PC-3 (cell line): Measurements from ENCODE around the gene BARHL2. TPM values are rescaled to one million over a fixed set of nuclear protein-coding genes. Genes with fewer than 3 reads are reported as not detected.

Experiments used
- ATAC-seq: fragments of 200-7000 bp; cut with Tn5 transposase; 2 replicates; pipeline ENCODE4 v1.9.1; 2020; ENCODE audit warnings: mild to moderate bottlenecking, moderate library complexity
- BruUV-seq: library from RNA; stranded (reverse); fragments of 400-500 nt; replicated peaks from 2 replicates; lab custom pipeline; 2021; lab: Mats Ljungman, UMichigan
- CTCF ChIA-PET: fragments of 300-600 bp; sonication (Branson Sonifier 250); formaldehyde crosslinking; loops from one replicate; lab custom pipeline; 2022; ENCODE audit warnings: antibody characterized with exemption; lab: Charles Lee
- POLR2A ChIA-PET: fragments of 300-600 bp; sonication (Branson Sonifier 250); formaldehyde crosslinking; loops from one replicate; lab custom pipeline; 2022; ENCODE audit warnings: antibody characterized with exemption; ENCODE audit not compliant: unreplicated experiment; lab: Charles Lee
- DNase-seq: peaks from one replicate; pipeline ENCODE4 v3.0.0-alpha.2; 2015
- H2AFZ ChIP-seq: fragments of 300-600 bp; sonication (generic); 2 replicates; pipeline ENCODE4 v1.6.0; 2016; ENCODE audit warnings: antibody characterized with exemption, low read length
- H3F3A ChIP-seq: fragments of 300-600 bp; sonication (generic); one replicate; pipeline ENCODE4 v1.6.0; 2017; ENCODE audit warnings: antibody characterized with exemption, low read length, control low read depth, mild to moderate bottlenecking; ENCODE audit not compliant: unreplicated experiment
- H3K27ac ChIP-seq: fragments of 300-600 bp; sonication (generic); 2 replicates; pipeline ENCODE4 v1.5.1; 2016; ENCODE audit warnings: mild to moderate bottlenecking, low read length
- H3K27me3 ChIP-seq: fragments of 300-600 bp; sonication (generic); 2 replicates; pipeline ENCODE4 v1.6.1; 2016; ENCODE audit warnings: low read length, mixed read lengths
- H3K36me3 ChIP-seq: fragments of 300-600 bp; sonication (generic); 2 replicates; pipeline ENCODE4 v1.6.1; 2016; ENCODE audit warnings: low read depth, mixed run types, low read length, mixed read lengths
- H3K4me1 ChIP-seq: fragments of 300-600 bp; sonication (generic); 2 replicates; pipeline ENCODE4 v1.5.1; 2016; ENCODE audit warnings: low read length; ENCODE audit not compliant: insufficient read depth
- H3K4me2 ChIP-seq: fragments of 300-600 bp; sonication (generic); 2 replicates; pipeline ENCODE4 v1.6.0; 2016; ENCODE audit warnings: low read length
- H3K4me3 ChIP-seq: fragments of 300-600 bp; sonication (generic); 2 replicates; pipeline ENCODE4 v1.5.1; 2016; ENCODE audit warnings: mild to moderate bottlenecking, low read length, mixed read lengths
- H3K79me2 ChIP-seq: fragments of 300-600 bp; sonication (generic); 2 replicates; pipeline ENCODE4 v1.6.1; 2017; ENCODE audit warnings: low read length, mixed read lengths
- H3K9ac ChIP-seq: fragments of 300-600 bp; sonication (generic); 2 replicates; pipeline ENCODE4 v1.6.0; 2016; ENCODE audit warnings: mild to moderate bottlenecking, low read length
- H3K9me2 ChIP-seq: fragments of 300-600 bp; sonication (generic); replicated peaks from 2 replicates; pipeline ENCODE4 v1.6.1; 2016; ENCODE audit warnings: mixed run types, low read length, mixed read lengths
- H3K9me3 ChIP-seq: fragments of 300-600 bp; sonication (generic); 2 replicates; pipeline ENCODE4 v1.6.1; 2016; ENCODE audit warnings: low read length, mixed read lengths
- H4K20me1 ChIP-seq: fragments of 300-600 bp; sonication (generic); 2 replicates; pipeline ENCODE4 v1.6.1; 2016; ENCODE audit warnings: low read length, mixed read lengths
- CTCF ChIP-seq: fragments of 300-600 bp; sonication (generic); conservative IDR thresholded peaks from 2 replicates; pipeline ENCODE4 v1.5.1; 2017; ENCODE audit warnings: antibody characterized with exemption, low read depth, mild to moderate bottlenecking, low read length
- EZH2 ChIP-seq: fragments of 300-600 bp; sonication (generic); IDR thresholded peaks from one replicate; pipeline ENCODE4 v1.6.1; 2017; ENCODE audit warnings: antibody characterized with exemption, mild to moderate bottlenecking, low read length; ENCODE audit not compliant: unreplicated experiment
- EZH2phosphoT487 ChIP-seq: fragments of 300-600 bp; sonication (generic); IDR thresholded peaks from 2 replicates; pipeline ENCODE4 v1.6.1; 2018; ENCODE audit warnings: mild to moderate bottlenecking, antibody characterized with exemption, low read length, borderline replicate concordance
- intact Hi-C: fragments of 100-400 bp; cut with micrococcal nuclease; formaldehyde crosslinking; loops from 2 replicates; pipeline ENCODE4 v1.9.0; 2023
- total RNA-seq: library from RNA; depleted of rRNA; stranded (reverse); fragments of >200 nt; gene quantifications from 2 replicates; pipeline ENCODE4 v1.2.3, GENCODE V29; 2014

The BARHL2 gene
- total RNA-seq, 1 experiment from 2014 or later = not detected

DNA sequence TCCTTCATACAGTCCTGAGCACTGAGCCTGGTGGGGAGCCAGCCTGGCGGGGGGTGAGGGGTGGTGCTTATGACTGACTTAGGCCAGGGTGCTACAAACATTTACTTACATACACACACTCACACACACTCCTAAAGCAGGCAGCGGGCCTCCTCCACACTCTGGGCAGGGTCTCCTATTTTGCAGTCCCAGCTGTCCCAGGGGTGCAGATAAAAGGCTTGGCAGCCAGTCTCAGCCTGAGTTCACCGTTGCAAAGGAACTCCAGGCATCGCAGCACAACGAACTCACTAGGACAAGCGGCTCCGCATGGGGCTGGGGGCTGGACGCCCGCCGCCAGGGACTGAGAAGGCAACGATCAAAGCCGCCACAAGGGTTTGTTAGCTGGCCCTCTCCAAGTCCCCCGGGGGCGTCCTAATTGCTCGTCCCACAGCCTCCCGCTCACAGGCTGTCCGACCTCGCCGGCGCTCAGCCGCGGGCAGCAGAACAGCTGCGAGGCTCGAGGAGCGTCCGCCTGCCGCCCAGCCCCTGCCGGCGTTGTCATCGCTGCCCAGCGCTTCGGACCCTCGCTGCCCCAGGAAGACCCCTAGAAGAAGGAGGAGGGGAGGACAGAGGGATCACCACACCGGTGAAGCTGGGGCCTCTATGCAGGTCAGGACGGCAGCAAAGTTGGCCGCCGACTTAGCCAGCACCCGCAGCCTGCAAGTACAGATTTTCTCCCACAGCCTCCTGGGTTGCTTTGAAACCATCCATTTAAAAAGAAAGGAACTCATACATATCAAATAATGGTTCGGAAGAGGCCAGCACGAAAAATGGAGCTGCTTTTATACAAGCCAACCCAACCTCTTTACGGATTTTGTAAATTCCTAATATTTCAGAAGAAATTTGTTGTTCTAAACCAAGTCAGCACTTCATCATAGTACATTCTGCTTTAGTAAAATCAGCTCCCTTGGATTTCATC, 6.2 kb downstream of the BARHL2 start:
- Histone ChIP-seq H3K9ac (no peak overlapping the region), H3K4me1 (no peaks in the 10 kb centered on the region), H3K27ac (no peak overlapping the region), H4K20me1 (no peaks in the 10 kb centered on the region), H3K9me2 (no peaks in the 10 kb centered on the region), H2AFZ (no peak overlapping the region), H3K27me3 (peaks cover 94% of the 10 kb centered on the region), H3K4me3 (no peak overlapping the region), H3F3A (no peaks in the 10 kb centered on the region), H3K9me3 (no peaks in the 10 kb centered on the region), H3K79me2 (no peaks in the 10 kb centered on the region), H3K4me2 (no peak overlapping the region), H3K36me3 (no peaks in the 10 kb centered on the region)
- DNase-seq = no peak
- ChIA-PET CTCF (no interaction called here), POLR2A (no interaction called here)
- intact Hi-C loops = no loop called here
- no peak for ATAC-seq
- BruUV-seq = no TSS peak
- TF ChIP-seq CTCF = no peak

GRCh38 chr1:90709535-90709934, 7.6 kb downstream of the BARHL2 start:
- H3K9me3 ChIP-seq = no peaks in the 10 kb centered on the region
- intact Hi-C loops = no loop called here
- no peak overlapping the region for H2AFZ ChIP-seq
- POLR2A ChIA-PET = no interaction called here
- no TSS peak for BruUV-seq
- H3K4me3 ChIP-seq = no peak overlapping the region
- TF ChIP-seq EZH2 (no peak), EZH2phosphoT487 (no peak), CTCF (no peak)
- H3K36me3 ChIP-seq = no peaks in the 10 kb centered on the region
- no peaks in the 10 kb centered on the region for H3F3A ChIP-seq
- no peak for ATAC-seq
- no peaks in the 10 kb centered on the region for H3K79me2 ChIP-seq
- H3K9ac ChIP-seq = no peak overlapping the region
- CTCF ChIA-PET = no interaction called here
- no peaks in the 10 kb centered on the region for H3K9me2 ChIP-seq
- no peak overlapping the region for H3K27ac ChIP-seq
- no peak for DNase-seq
- H3K4me1 ChIP-seq = no peaks in the 10 kb centered on the region
- no peak overlapping the region for H3K4me2 ChIP-seq
- H4K20me1 ChIP-seq = no peaks in the 10 kb centered on the region
- H3K27me3 ChIP-seq = peaks cover 95% of the 10 kb centered on the region

- no TSS peak for BruUV-seq
- intact Hi-C loops = no loop called here
Observed at GRCh38 chr1:90708826-90709225, 8.3 kb downstream of the BARHL2 start.

More at GRCh38 chr1:90708826-90709225, 8.3 kb downstream of the BARHL2 start:
- Histone ChIP-seq H4K20me1 (no peaks in the 10 kb centered on the region), H2AFZ (no peak overlapping the region), H3K4me2 (no peak overlapping the region), H3K36me3 (no peaks in the 10 kb centered on the region), H3F3A (no peaks in the 10 kb centered on the region), H3K9me3 (no peaks in the 10 kb centered on the region), H3K9me2 (no peaks in the 10 kb centered on the region), H3K4me1 (no peaks in the 10 kb centered on the region), H3K9ac (no peak overlapping the region), H3K4me3 (no peak overlapping the region), H3K27me3 (peaks cover 94% of the 10 kb centered on the region), H3K27ac (no peak overlapping the region), H3K79me2 (no peaks in the 10 kb centered on the region)
- POLR2A ChIA-PET = no interaction called here
- ATAC-seq (no peak), DNase-seq (no peak)
- TF ChIP-seq CTCF = no peak
- no peak for TF ChIP-seq EZH2phosphoT487
- TF ChIP-seq EZH2 = no peak
- CTCF ChIA-PET = no interaction called here
